SK-N-SH treated with all-trans-retinoic acid at 6 μM for 48 hours (cell line): Measurements from ENCODE around the gene USP36.

Source experiments
- ATAC-seq: fragments of 200-7000 bp; cut with Tn5 transposase; 3 replicates; pipeline ENCODE4 v1.9.1; 2020; ENCODE audit warnings: mild to moderate bottlenecking, moderate library complexity
- ARNTL ChIP-seq: fragments of 450-650 bp; formaldehyde crosslinking; IDR thresholded peaks from 2 replicates; pipeline ENCODE4 v1.5.0; 2020; ENCODE audit warnings: low read depth, mild to moderate bottlenecking, moderate library complexity, borderline replicate concordance
- BACH2 ChIP-seq: fragments of 250-450 bp; sonication (Bioruptor Pico); IDR thresholded peaks from 2 replicates; pipeline ENCODE4 v1.9.0; 2021; ENCODE audit warnings: mild to moderate bottlenecking, borderline replicate concordance
- CSDC2 ChIP-seq: fragments of 250-450 bp; sonication (Bioruptor Pico); IDR thresholded peaks from 2 replicates; pipeline ENCODE4 v1.5.0; 2020; ENCODE audit warnings: mild to moderate bottlenecking, moderate library complexity
- ESRRG ChIP-seq: fragments of 250-450 bp; sonication (Bioruptor Pico); IDR thresholded peaks from 2 replicates; pipeline ENCODE4 v1.6.1; 2021; ENCODE audit warnings: mild to moderate bottlenecking
- GLIS3 ChIP-seq: fragments of 250-450 bp; sonication (Bioruptor Pico); IDR thresholded peaks from 2 replicates; pipeline ENCODE4 v1.5.0; 2020; ENCODE audit warnings: mild to moderate bottlenecking, moderate library complexity
- ISL1 ChIP-seq: fragments of 250-450 bp; sonication (Bioruptor Pico); IDR thresholded peaks from 2 replicates; pipeline ENCODE4 v2.1.2; 2022; ENCODE audit warnings: mild to moderate bottlenecking, moderate library complexity
- OSR1 ChIP-seq: fragments of 250-450 bp; sonication (Bioruptor Pico); IDR thresholded peaks from 2 replicates; pipeline ENCODE4 v1.8.0; 2022; ENCODE audit warnings: moderate library complexity, mild to moderate bottlenecking, inconsistent platforms
- RARB ChIP-seq: fragments of 250-450 bp; sonication (Bioruptor Pico); IDR thresholded peaks from 2 replicates; pipeline ENCODE4 v1.8.0; 2021; ENCODE audit warnings: mild to moderate bottlenecking, moderate library complexity
- SNAI2 ChIP-seq: fragments of 250-450 bp; sonication (Bioruptor Pico); IDR thresholded peaks from 2 replicates; pipeline ENCODE4 v1.5.0; 2020; ENCODE audit warnings: mild to moderate bottlenecking, moderate library complexity
- TCF4 ChIP-seq: fragments of 250-450 bp; sonication (Bioruptor Pico); IDR thresholded peaks from 2 replicates; pipeline ENCODE4 v1.8.0; 2021; ENCODE audit warnings: mild to moderate bottlenecking, moderate library complexity, borderline replicate concordance
- TOX ChIP-seq: fragments of 250-450 bp; sonication (Bioruptor Pico); IDR thresholded peaks from 2 replicates; pipeline ENCODE4 v1.8.0; 2021; ENCODE audit warnings: mild to moderate bottlenecking, moderate library complexity, borderline replicate concordance
- ZC3H10 ChIP-seq: fragments of 250-450 bp; sonication (Bioruptor Pico); IDR thresholded peaks from 2 replicates; pipeline ENCODE4 v1.5.1; 2021; ENCODE audit warnings: mild to moderate bottlenecking, moderate library complexity
- ZFP3 ChIP-seq: fragments of 250-450 bp; sonication (Bioruptor Pico); IDR thresholded peaks from 2 replicates; pipeline ENCODE4 v1.5.0; 2020; ENCODE audit warnings: mild to moderate bottlenecking, moderate library complexity
- ZFP30 ChIP-seq: fragments of 450-650 bp; formaldehyde crosslinking; IDR thresholded peaks from 2 replicates; pipeline ENCODE4 v1.5.0; 2022; ENCODE audit warnings: mild to moderate bottlenecking, moderate library complexity
- ZNF565 ChIP-seq: fragments of 450-650 bp; formaldehyde crosslinking; conservative IDR thresholded peaks from 2 replicates; pipeline ENCODE4 v1.5.0; 2020; ENCODE audit warnings: low read depth, mild to moderate bottlenecking, moderate library complexity
- ZNF70 ChIP-seq: fragments of 450-650 bp; formaldehyde crosslinking; IDR thresholded peaks from 2 replicates; pipeline ENCODE4 v1.5.0; 2020; ENCODE audit warnings: mild to moderate bottlenecking, moderate library complexity
- TF ChIP-seq, protein P1 (sequence below): fragments of 250-450 bp; sonication (Bioruptor Pico); IDR thresholded peaks from 2 replicates; pipeline ENCODE4 v1.8.0; 2020; ENCODE audit warnings: mild to moderate bottlenecking, moderate library complexity, borderline replicate concordance
- TF ChIP-seq, protein P2 (sequence below): fragments of 250-450 bp; sonication (Bioruptor Pico); IDR thresholded peaks from 2 replicates; pipeline ENCODE4 v1.5.1; 2020; ENCODE audit warnings: low read depth, mild to moderate bottlenecking, moderate library complexity
- TF ChIP-seq, protein P3 (sequence below): fragments of 250-450 bp; sonication (Bioruptor Pico); IDR thresholded peaks from 2 replicates; pipeline ENCODE4 v1.5.0; 2020; ENCODE audit warnings: mild to moderate bottlenecking, moderate library complexity
- TF ChIP-seq, protein P4 (sequence below): fragments of 250-450 bp; sonication (Bioruptor Pico); IDR thresholded peaks from 2 replicates; pipeline ENCODE4 v1.5.1; 2021; ENCODE audit warnings: mild to moderate bottlenecking, moderate library complexity
- TF ChIP-seq, protein P5 (sequence below): fragments of 250-450 bp; sonication (Bioruptor Pico); IDR thresholded peaks from 2 replicates; pipeline ENCODE4 v1.8.0; 2021; ENCODE audit warnings: low read depth, mild to moderate bottlenecking, moderate library complexity, borderline replicate concordance

USP36 gene

DNA sequence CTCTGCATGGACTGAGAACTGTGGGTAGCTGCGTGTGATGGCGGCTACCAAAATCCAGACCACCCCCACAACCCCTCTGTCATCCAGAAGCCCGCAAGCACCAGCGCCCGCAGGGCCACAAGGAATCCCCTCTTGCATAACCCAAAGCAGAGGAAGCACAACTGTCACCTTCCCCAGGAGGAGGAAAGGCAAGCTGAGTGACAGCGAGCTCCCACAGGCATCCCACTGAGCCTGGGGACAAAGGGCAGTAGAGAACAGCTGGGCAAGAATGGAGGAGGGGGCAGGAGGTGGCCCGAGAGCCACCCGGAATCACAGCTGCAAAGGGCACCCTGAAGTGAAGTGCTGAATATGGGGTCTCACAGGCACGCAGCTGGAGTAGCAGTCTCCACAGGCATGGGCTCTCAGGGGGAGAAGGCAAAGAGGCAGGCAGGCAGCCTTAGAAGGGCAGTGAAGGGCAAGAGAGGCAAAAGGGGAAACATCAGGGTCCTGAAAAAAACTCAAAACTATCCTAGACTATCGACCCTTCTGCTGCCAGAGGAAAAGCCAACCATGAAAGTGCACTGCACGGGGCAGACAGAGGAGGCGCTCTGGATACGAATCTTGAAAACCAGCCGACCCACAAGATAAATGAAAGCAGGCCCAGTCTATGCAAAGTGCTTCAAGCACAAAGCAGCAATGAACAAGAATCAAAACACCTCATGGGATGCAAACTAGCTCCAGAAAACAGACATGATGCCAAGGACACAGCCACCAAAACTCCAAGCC, 17.1 kb downstream of the USP36 start:
- no peak for TF ChIP-seq BACH2 (CRISPR knock-in tag)
- no peak for TF ChIP-seq TOX (CRISPR knock-in tag)
- TF ChIP-seq, protein P1, sequence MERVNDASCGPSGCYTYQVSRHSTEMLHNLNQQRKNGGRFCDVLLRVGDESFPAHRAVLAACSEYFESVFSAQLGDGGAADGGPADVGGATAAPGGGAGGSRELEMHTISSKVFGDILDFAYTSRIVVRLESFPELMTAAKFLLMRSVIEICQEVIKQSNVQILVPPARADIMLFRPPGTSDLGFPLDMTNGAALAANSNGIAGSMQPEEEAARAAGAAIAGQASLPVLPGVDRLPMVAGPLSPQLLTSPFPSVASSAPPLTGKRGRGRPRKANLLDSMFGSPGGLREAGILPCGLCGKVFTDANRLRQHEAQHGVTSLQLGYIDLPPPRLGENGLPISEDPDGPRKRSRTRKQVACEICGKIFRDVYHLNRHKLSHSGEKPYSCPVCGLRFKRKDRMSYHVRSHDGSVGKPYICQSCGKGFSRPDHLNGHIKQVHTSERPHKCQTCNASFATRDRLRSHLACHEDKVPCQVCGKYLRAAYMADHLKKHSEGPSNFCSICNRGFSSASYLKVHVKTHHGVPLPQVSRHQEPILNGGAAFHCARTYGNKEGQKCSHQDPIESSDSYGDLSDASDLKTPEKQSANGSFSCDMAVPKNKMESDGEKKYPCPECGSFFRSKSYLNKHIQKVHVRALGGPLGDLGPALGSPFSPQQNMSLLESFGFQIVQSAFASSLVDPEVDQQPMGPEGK = no peak
- no peak for TF ChIP-seq ZC3H10 (CRISPR knock-in tag)
- TF ChIP-seq ARNTL (CRISPR knock-in tag) = no peak
- TF ChIP-seq, protein P2, sequence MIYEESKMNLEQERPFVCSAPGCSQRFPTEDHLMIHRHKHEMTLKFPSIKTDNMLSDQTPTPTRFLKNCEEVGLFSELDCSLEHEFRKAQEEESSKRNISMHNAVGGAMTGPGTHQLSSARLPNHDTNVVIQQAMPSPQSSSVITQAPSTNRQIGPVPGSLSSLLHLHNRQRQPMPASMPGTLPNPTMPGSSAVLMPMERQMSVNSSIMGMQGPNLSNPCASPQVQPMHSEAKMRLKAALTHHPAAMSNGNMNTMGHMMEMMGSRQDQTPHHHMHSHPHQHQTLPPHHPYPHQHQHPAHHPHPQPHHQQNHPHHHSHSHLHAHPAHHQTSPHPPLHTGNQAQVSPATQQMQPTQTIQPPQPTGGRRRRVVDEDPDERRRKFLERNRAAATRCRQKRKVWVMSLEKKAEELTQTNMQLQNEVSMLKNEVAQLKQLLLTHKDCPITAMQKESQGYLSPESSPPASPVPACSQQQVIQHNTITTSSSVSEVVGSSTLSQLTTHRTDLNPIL (CRISPR knock-in tag) = no peak
- TF ChIP-seq TCF4 (CRISPR knock-in tag) = no peak
- no peak for TF ChIP-seq OSR1 (CRISPR knock-in tag)
- no peak for TF ChIP-seq SNAI2 (CRISPR knock-in tag)
- TF ChIP-seq ZFP30 (CRISPR knock-in tag) = no peak
- TF ChIP-seq RARB (CRISPR knock-in tag) = no peak
- no peak for TF ChIP-seq ZFP3 (CRISPR knock-in tag)
- TF ChIP-seq, protein P3, sequence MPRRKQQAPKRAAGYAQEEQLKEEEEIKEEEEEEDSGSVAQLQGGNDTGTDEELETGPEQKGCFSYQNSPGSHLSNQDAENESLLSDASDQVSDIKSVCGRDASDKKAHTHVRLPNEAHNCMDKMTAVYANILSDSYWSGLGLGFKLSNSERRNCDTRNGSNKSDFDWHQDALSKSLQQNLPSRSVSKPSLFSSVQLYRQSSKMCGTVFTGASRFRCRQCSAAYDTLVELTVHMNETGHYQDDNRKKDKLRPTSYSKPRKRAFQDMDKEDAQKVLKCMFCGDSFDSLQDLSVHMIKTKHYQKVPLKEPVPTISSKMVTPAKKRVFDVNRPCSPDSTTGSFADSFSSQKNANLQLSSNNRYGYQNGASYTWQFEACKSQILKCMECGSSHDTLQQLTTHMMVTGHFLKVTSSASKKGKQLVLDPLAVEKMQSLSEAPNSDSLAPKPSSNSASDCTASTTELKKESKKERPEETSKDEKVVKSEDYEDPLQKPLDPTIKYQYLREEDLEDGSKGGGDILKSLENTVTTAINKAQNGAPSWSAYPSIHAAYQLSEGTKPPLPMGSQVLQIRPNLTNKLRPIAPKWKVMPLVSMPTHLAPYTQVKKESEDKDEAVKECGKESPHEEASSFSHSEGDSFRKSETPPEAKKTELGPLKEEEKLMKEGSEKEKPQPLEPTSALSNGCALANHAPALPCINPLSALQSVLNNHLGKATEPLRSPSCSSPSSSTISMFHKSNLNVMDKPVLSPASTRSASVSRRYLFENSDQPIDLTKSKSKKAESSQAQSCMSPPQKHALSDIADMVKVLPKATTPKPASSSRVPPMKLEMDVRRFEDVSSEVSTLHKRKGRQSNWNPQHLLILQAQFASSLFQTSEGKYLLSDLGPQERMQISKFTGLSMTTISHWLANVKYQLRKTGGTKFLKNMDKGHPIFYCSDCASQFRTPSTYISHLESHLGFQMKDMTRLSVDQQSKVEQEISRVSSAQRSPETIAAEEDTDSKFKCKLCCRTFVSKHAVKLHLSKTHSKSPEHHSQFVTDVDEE = no peak
- TF ChIP-seq ISL1 (CRISPR knock-in tag) = no peak
- TF ChIP-seq, protein P4, sequence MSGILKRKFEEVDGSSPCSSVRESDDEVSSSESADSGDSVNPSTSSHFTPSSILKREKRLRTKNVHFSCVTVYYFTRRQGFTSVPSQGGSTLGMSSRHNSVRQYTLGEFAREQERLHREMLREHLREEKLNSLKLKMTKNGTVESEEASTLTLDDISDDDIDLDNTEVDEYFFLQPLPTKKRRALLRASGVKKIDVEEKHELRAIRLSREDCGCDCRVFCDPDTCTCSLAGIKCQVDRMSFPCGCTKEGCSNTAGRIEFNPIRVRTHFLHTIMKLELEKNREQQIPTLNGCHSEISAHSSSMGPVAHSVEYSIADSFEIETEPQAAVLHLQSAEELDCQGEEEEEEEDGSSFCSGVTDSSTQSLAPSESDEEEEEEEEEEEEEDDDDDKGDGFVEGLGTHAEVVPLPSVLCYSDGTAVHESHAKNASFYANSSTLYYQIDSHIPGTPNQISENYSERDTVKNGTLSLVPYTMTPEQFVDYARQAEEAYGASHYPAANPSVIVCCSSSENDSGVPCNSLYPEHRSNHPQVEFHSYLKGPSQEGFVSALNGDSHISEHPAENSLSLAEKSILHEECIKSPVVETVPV = no peak
- TF ChIP-seq GLIS3 (CRISPR knock-in tag) = no peak
- ATAC-seq = no peak; the same call in 2 of the 3 replicates

DNA sequence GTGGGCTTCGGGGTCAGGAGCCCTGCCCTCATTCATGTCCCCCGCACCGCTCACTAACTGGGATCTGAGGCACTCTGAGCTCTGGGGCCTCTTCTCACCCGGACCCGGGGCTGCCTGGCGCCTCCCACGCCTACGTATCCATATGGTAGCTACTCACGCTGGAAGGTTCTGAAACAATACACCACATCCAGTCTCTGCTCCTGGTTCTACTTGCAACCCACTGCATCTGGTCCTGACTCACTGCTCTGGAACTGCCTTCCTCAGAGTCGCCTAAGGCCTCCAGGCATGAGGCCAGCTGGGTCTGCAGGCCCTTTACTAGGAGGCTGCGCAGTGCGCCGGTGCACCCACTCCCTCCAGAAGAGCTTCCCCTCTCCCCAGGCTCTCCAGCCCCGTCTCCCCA, 18.1 kb downstream of the USP36 start:
- ATAC-seq = peak; percentile 97
- TF ChIP-seq GLIS3 (CRISPR knock-in tag) (0 out of 2 replicates have a peak, but pooled peaks have one; percentile 38), ZFP3 (CRISPR knock-in tag) (peak; percentile 64; the same call in 1 of the 2 replicates), TCF4 (CRISPR knock-in tag) (peak; percentile 27; the same call in 1 of the 2 replicates), ZNF565 (no peak)

DNA sequence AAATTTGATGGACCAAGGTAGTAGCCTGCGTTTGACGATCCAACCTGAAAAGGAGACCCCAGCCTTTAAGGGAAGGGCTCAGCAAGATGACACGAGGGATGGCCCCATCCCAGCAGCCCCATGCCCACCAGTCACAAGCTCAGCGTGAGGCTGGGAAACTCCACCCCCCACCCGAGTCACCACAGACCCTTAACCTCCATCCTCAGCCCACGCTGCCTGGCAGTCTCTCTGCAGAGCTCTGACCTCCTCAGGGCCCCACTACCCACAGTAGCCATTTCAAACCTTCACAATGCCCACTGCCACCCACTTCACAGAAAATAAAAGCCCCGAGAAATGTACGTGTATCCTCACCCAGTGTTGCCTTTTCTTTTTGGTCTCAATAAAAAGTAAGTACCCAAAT, 18.7 kb downstream of the USP36 start:
- TF ChIP-seq ESRRG (CRISPR knock-in tag) (no peak), SNAI2 (CRISPR knock-in tag) (no peak), ZNF70 (no peak), ZNF565 (no peak), TOX (CRISPR knock-in tag) (no peak), RARB (CRISPR knock-in tag) (no peak), GLIS3 (CRISPR knock-in tag) (no peak), OSR1 (CRISPR knock-in tag) (no peak), CSDC2 (CRISPR knock-in tag) (no peak), ARNTL (CRISPR knock-in tag) (no peak), ISL1 (CRISPR knock-in tag) (no peak), ZFP3 (CRISPR knock-in tag) (no peak), BACH2 (CRISPR knock-in tag) (no peak), ZFP30 (CRISPR knock-in tag) (no peak)
- TF ChIP-seq, protein P1 = no peak
- TF ChIP-seq, protein P5, sequence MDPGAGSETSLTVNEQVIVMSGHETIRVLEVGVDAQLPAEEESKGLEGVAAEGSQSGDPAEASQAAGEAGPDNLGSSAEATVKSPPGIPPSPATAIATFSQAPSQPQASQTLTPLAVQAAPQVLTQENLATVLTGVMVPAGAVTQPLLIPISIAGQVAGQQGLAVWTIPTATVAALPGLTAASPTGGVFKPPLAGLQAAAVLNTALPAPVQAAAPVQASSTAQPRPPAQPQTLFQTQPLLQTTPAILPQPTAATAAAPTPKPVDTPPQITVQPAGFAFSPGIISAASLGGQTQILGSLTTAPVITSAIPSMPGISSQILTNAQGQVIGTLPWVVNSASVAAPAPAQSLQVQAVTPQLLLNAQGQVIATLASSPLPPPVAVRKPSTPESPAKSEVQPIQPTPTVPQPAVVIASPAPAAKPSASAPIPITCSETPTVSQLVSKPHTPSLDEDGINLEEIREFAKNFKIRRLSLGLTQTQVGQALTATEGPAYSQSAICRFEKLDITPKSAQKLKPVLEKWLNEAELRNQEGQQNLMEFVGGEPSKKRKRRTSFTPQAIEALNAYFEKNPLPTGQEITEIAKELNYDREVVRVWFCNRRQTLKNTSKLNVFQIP (CRISPR knock-in tag) = no peak
- TF ChIP-seq, protein P4 = no peak
- no peak for ATAC-seq
